HG03135 (cell line): ENCODE data around the gene NEU3.
"Not testable (repeated sequence)": the region's sequence is repeated elsewhere in the genome, so short reads cannot be mapped to it uniquely, and the experiment has no call there.

Source experiments
- ATAC-seq: cut with Tn5 transposase; IDR thresholded peaks from one replicate; pipeline ENCODE4 v1.9.1; 2021; ENCODE audit warnings: mild to moderate bottlenecking, moderate library complexity; ENCODE audit not compliant: unreplicated experiment

The NEU3 gene

GRCh38 chr11:74988541-74989259 is at the start of gene NEU3:
NEU3 (plus strand) TSS chr11:74988933; CDS start chr11:74989061, 128 bp downstream.
- peak; percentile 81 for ATAC-seq

- ATAC-seq, result no peak
Observed at GRCh38 chr11:74941492-74941891, 47.2 kb upstream of the NEU3 start.

GRCh38 chr11:74942073-74942759 is 46.5 kb upstream of the NEU3 start:
- ATAC-seq, result no peak

GRCh38 chr11:74948546-74948897 is 40.2 kb upstream of the NEU3 start:
- ATAC-seq, result peak; percentile 13

- peak; percentile 92 for ATAC-seq
Observed at GRCh38 chr11:74948898-74949752, 39.6 kb upstream of the NEU3 start, which contains the start of the genes SPCS2 and XRRA1. SPCS2 (plus strand) TSS chr11:74949266; CDS start chr11:74949286, 20 bp downstream. XRRA1 (minus strand) TSS chr11:74949091; CDS start chr11:74940878, 8,213 bp downstream.

- ATAC-seq, result no peak
Observed at GRCh38 chr11:74949753-74950137, 39.0 kb upstream of the NEU3 start.

GRCh38 chr11:74950374-74950969 is 38.3 kb upstream of the NEU3 start:
- no peak for ATAC-seq

GRCh38 chr11:74951226-74951625 is 37.5 kb upstream of the NEU3 start:
- ATAC-seq, result no peak

- no peak for ATAC-seq
Observed at GRCh38 chr11:74952752-74953151, 36.0 kb upstream of the NEU3 start.

GRCh38 chr11:74953451-74953850 is 35.3 kb upstream of the NEU3 start:
- no peak for ATAC-seq

GRCh38 chr11:74954199-74954598 is 34.5 kb upstream of the NEU3 start:
- ATAC-seq, result no peak

- no peak for ATAC-seq
Observed at GRCh38 chr11:74956397-74957015, 32.2 kb upstream of the NEU3 start.

GRCh38 chr11:74957937-74958629 is 30.6 kb upstream of the NEU3 start:
- ATAC-seq, result no peak

- ATAC-seq, result not testable (repeated sequence)
Observed at GRCh38 chr11:74960128-74960527, 28.6 kb upstream of the NEU3 start.

GRCh38 chr11:74966651-74967050 is 22.1 kb upstream of the NEU3 start:
- no peak for ATAC-seq

- no peak for ATAC-seq
Observed at GRCh38 chr11:74970852-74971395, 17.8 kb upstream of the NEU3 start.

GRCh38 chr11:74971424-74971823 is 17.3 kb upstream of the NEU3 start:
- ATAC-seq, result no peak

GRCh38 chr11:74978041-74978440 is 10.7 kb upstream of the NEU3 start:
- no peak for ATAC-seq

GRCh38 chr11:74980634-74981033 is 8.1 kb upstream of the NEU3 start:
- no peak for ATAC-seq

GRCh38 chr11:74981888-74982287 is 6.8 kb upstream of the NEU3 start:
- no peak for ATAC-seq
